Liver (tissue), 3 donors: Measurements from ENCODE around the gene UBA7.
"Not testable (repeated sequence)": the region's sequence is repeated elsewhere in the genome, so short reads cannot be mapped to it uniquely, and the experiment has no call there.

Experiments
- CTCF ChIP-seq: fragments of 150-350 bp; IDR thresholded peaks from 2 replicates; pipeline ENCODE4 v1.5.1; 2017; ENCODE audit warnings: improper control_type of control experiment, low read depth, low read length; ENCODE audit not compliant: missing input control
- NR2F2 ChIP-seq: IDR thresholded peaks from 2 replicates; pipeline ENCODE4 v1.6.1; 2016; ENCODE audit warnings: antibody characterized with exemption
- YY1 ChIP-seq: IDR thresholded peaks from 2 replicates; pipeline ENCODE4 v1.6.1; 2016; ENCODE audit warnings: antibody characterized with exemption, mild to moderate bottlenecking
- donor health status: healthy.
- donor health status: healthy.

GRCh38 chr3:49780975-49781365, 32.8 kb downstream of the UBA7 start:
- TF ChIP-seq CTCF, NR2F2, YY1: not testable (repeated sequence)
